ENCODE data around the gene REEP1.

GRCh38 chr2:86216575-86217555, 120.6 kb downstream of the REEP1 start:
- no peak for TF ChIP-seq CTCF (IDR thresholded peaks at IDR 0.05)
- no peak for TF ChIP-seq POLR2A (IDR thresholded peaks at IDR 0.05; ENCODE audit: low read length)
- TF ChIP-seq ELK1 (IDR thresholded peaks at IDR 0.05; ENCODE audit: low read depth, low read length): no peak
- no peak for TF ChIP-seq HDAC2 (IDR thresholded peaks at IDR 0.05)
- no peak for TF ChIP-seq SMC3 (IDR thresholded peaks at IDR 0.05)
- no peak for TF ChIP-seq JUN (IDR thresholded peaks at IDR 0.05)
- TF ChIP-seq RFX5 (IDR thresholded peaks at IDR 0.05): no peak
- no peak for TF ChIP-seq NR3C1 (IDR thresholded peaks at IDR 0.05)
- TF ChIP-seq RAD21 (conservative IDR thresholded peaks at IDR 0.05 in 1 of 2, IDR thresholded peaks at IDR 0.05 in 1 of 2): no peak
- TF ChIP-seq CHD2 (IDR thresholded peaks at IDR 0.05; ENCODE audit: low read length, partially characterized antibody): no peak
